ENCODE data around the gene PCDHB15.

DNA sequence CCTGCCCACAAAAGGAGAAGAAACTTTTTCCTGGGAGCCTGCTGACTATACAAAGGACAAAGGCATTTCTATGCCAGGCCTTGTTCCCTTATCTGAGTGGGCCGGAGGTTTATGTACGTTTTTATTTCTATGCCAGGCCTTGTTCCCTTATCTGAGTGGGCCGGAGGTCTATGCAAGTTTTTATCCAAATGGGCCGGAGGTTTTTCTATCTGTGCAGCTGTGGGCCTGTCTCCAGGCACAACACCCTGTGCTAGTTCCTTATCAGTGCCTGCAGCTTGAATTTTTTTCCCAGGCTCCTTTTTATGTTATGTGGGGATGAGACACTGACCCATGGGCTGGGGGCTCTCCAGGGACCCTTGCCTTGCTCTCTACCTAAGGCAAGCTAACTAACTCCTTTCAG lies 53.2 kb downstream of the PCDHB15 start:
- no peak for TF ChIP-seq EZH2 (IDR thresholded peaks at IDR 0.05; ENCODE audit: borderline replicate concordance, insufficient read depth, low read length, poor library complexity, severe bottlenecking)
- no peak for TF ChIP-seq EP300 (conservative IDR thresholded peaks at IDR 0.05; ENCODE audit: poor library complexity, severe bottlenecking)
- TF ChIP-seq RAD21 (conservative IDR thresholded peaks at IDR 0.05) = no peak
